Keratinocyte (primary cell): ENCODE results near the gene BANF2. TPM values are rescaled to one million over a fixed set of nuclear protein-coding genes. Genes with fewer than 3 reads are reported as not detected.

Source experiments
- DNase-seq: peaks from one replicate; pipeline ENCODE4 v3.0.0-alpha.2; 2011; ENCODE audit warnings: low read depth, missing footprints, low spot score
- FAIRE-seq: peaks from 2 replicates; lab custom pipeline; 2011; peaks lifted over from hg19 to GRCh38; lab: Jason Lieb, UNC
- H2AFZ ChIP-seq: 2 replicates; pipeline ENCODE4 v1.6.0; 2012; ENCODE audit warnings: low read length, control low read depth, inconsistent platforms; ENCODE audit not compliant: control insufficient read depth
- H3K27ac ChIP-seq: 2 replicates; pipeline ENCODE4 v1.5.1; 2011; ENCODE audit warnings: low read length; ENCODE audit not compliant: control insufficient read depth, insufficient read depth
- H3K27me3 ChIP-seq: 3 replicates; pipeline ENCODE4 v1.6.0; 2011; ENCODE audit warnings: low read length; ENCODE audit not compliant: control insufficient read depth, insufficient read depth; ENCODE audit errors: extremely low read depth
- H3K36me3 ChIP-seq, 2 experiments: 2 replicates in 1 of 2; 3 replicates in 1 of 2; pipeline ENCODE4 v1.5.1; 2011; ENCODE audit warnings: low read length in 2 of 2, mild to moderate bottlenecking in 1 of 2; ENCODE audit not compliant: control insufficient read depth in 2 of 2, insufficient read depth in 2 of 2; ENCODE audit errors: extremely low read depth in 1 of 2
- H3K4me1 ChIP-seq: 3 replicates; pipeline ENCODE4 v1.5.1; 2011; ENCODE audit warnings: low read length; ENCODE audit not compliant: control insufficient read depth, insufficient read depth; ENCODE audit errors: extremely low read depth
- H3K4me2 ChIP-seq: 3 replicates; pipeline ENCODE4 v1.6.0; 2011; ENCODE audit warnings: low read depth, low read length; ENCODE audit not compliant: control insufficient read depth, insufficient read depth; ENCODE audit errors: extremely low read depth
- H3K4me3 ChIP-seq, 3 experiments: fragments of 200-600 bp in 1 of 3; sonication (generic) in 1 of 3; 2 replicates in 2 of 3; 3 replicates in 1 of 3; pipeline ENCODE4 v1.5.1; 2011 to 2016; ENCODE audit warnings: low read length in 3 of 3, mild to moderate bottlenecking in 3 of 3, control low read depth in 2 of 3, inconsistent platforms in 1 of 3, low read depth in 1 of 3, mixed read lengths in 1 of 3, mixed run types in 1 of 3, moderate library complexity in 1 of 3; ENCODE audit not compliant: control insufficient read depth in 2 of 3, insufficient read depth in 2 of 3; ENCODE audit errors: extremely low read depth in 1 of 3
- H3K79me2 ChIP-seq: 2 replicates; pipeline ENCODE4 v1.6.0; 2012; ENCODE audit warnings: low read length; ENCODE audit not compliant: control insufficient read depth, insufficient read depth
- H3K9ac ChIP-seq: 3 replicates; pipeline ENCODE4 v1.6.0; 2011; ENCODE audit warnings: low read length; ENCODE audit not compliant: control insufficient read depth, insufficient read depth; ENCODE audit errors: extremely low read depth
- H3K9me1 ChIP-seq: 3 replicates; pipeline ENCODE4 v1.6.0; 2011; ENCODE audit warnings: low read length; ENCODE audit not compliant: control insufficient read depth, insufficient read depth; ENCODE audit errors: extremely low read depth
- H3K9me3 ChIP-seq: 2 replicates; pipeline ENCODE4 v1.5.1; 2012; ENCODE audit warnings: low read depth, low read length; ENCODE audit not compliant: control insufficient read depth
- H4K20me1 ChIP-seq: 3 replicates; pipeline ENCODE4 v1.6.0; 2011; ENCODE audit warnings: low read length; ENCODE audit not compliant: control insufficient read depth, insufficient read depth; ENCODE audit errors: extremely low read depth
- CTCF ChIP-seq, 3 experiments: IDR thresholded peaks in 1 of 3; conservative IDR thresholded peaks in 1 of 3; optimal IDR thresholded peaks in 1 of 3; 2 replicates in 2 of 3; 3 replicates in 1 of 3; pipeline versions ENCODE3 to v1.5.1; 2011; ENCODE audit warnings: low read length in 3 of 3, mild to moderate bottlenecking in 3 of 3, moderate library complexity in 2 of 3, control low read depth in 1 of 3, inconsistent platforms in 1 of 3; ENCODE audit not compliant: insufficient read depth in 2 of 3; ENCODE audit errors: extremely low read depth in 1 of 3
- EZH2 ChIP-seq: IDR thresholded peaks from one replicate; pipeline ENCODE4 v1.6.1; 2012; ENCODE audit warnings: inconsistent platforms, mild to moderate bottlenecking, low read length, moderate library complexity
- dilution Hi-C: fragments of 300-500 bp; cut with MboI; formaldehyde crosslinking; loops from one replicate; pipeline ENCODE4 v1.7.0; 2020; ENCODE audit warnings: low sequenced_read_pairs; ENCODE audit not compliant: extremely low pct_ligation_motif_present
- polyA minus RNA-seq, 3 experiments: library from RNA; depleted of rRNA, polyadenylated mRNA; stranded (reverse); fragments of >200 nt; gene quantifications; 1 replicate in 1 of 3; 2 replicates in 1 of 3; 3 replicates in 1 of 3; pipeline ENCODE4 v1.2.3, GENCODE V29; 2011
- polyA plus RNA-seq, 5 experiments: library from polyadenylated mRNA; depleted of rRNA in 3 of 5; stranded (reverse) in 3 of 5; stranded (forward) in 1 of 5; unstranded in 1 of 5; fragments of >200 nt; gene quantifications; 1 replicate in 1 of 5; 2 replicates in 3 of 5; 3 replicates in 1 of 5; pipeline versions ENCODE4 v1.2.1 to v1.2.3, GENCODE V29; 2011 to 2012; ENCODE audit warnings: missing spikeins in 2 of 5, low read depth in 1 of 5, low replicate concordance in 1 of 5

Gene BANF2
- polyA plus RNA-seq: not detected in 3 replicates
- not detected for polyA plus RNA-seq (2011; ENCODE audit: low read depth)
- not detected in 2 replicates for polyA plus RNA-seq (2011; cell fraction: cytosol; rRNA removed)
- polyA plus RNA-seq (2011; cell fraction: nucleus; rRNA removed): not detected in 2 replicates
- not detected in 2 replicates for polyA plus RNA-seq (2012; ENCODE audit: low replicate concordance)
- polyA minus RNA-seq: not detected in 3 replicates
- not detected for polyA minus RNA-seq (2011; cell fraction: cytosol; rRNA and poly(A)+ RNA removed)
- not detected in 2 replicates for polyA minus RNA-seq (2011; cell fraction: nucleus; rRNA and poly(A)+ RNA removed)

DNA sequence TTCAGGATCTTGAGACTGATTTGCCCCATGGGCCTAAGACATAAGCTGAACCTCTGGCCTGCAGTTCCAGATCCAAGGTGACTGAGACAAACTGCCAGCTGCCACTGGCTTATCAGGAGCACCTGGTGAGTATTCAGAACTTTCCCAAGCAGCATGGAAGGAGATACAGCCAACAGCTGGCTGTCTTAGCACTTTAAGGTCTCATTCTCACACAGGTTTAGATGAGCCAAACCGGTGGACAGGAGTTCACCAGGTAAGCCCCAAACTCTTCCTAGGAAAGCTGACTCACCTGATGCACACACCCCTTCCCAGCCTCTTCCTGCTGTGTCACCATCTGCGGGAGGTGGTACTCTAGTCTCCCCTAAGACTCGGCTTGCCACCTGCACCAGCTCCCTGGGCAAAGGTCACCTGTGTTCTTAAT, at the start of gene BANF2:
TSS of gene BANF2 (plus strand) at position 36 of the 421 bp plus-strand sequence. CDS start 25,060 bp downstream, outside the sequence.
- FAIRE-seq: no peak
- no peak within 1 kb of the TSS for H3K4me3 ChIP-seq
- TF ChIP-seq CTCF (optimal IDR thresholded peaks at IDR 0.05 in 1 of 3, IDR thresholded peaks at IDR 0.05 in 1 of 3, conservative IDR thresholded peaks at IDR 0.05 in 1 of 3; ENCODE audit: extremely low read depth in 1 of 3, insufficient read depth in 2 of 3, low read length in 3 of 3) (no peak), EZH2 (no peak)
- H3K4me2 ChIP-seq: no peak within 1 kb of the TSS
- H2AFZ ChIP-seq: no peak within 1 kb of the TSS
- dilution Hi-C loops: no loop called here
- no peaks in the 10 kb centered on the region for H3K9me3 ChIP-seq
- H3K79me2 ChIP-seq: no peaks in the 10 kb centered on the region
- DNase-seq: no peak
- H3K4me1 ChIP-seq: no peaks in the 10 kb centered on the region
- H3K27ac ChIP-seq: no peak within 1 kb of the TSS
- H3K27me3 ChIP-seq: no peaks in the 10 kb centered on the region
- H4K20me1 ChIP-seq: no peaks in the 10 kb centered on the region
- H3K9ac ChIP-seq: no peak within 1 kb of the TSS
- no peaks in the 10 kb centered on the region for H3K36me3 ChIP-seq
- no peaks in the 10 kb centered on the region for H3K9me1 ChIP-seq

DNA sequence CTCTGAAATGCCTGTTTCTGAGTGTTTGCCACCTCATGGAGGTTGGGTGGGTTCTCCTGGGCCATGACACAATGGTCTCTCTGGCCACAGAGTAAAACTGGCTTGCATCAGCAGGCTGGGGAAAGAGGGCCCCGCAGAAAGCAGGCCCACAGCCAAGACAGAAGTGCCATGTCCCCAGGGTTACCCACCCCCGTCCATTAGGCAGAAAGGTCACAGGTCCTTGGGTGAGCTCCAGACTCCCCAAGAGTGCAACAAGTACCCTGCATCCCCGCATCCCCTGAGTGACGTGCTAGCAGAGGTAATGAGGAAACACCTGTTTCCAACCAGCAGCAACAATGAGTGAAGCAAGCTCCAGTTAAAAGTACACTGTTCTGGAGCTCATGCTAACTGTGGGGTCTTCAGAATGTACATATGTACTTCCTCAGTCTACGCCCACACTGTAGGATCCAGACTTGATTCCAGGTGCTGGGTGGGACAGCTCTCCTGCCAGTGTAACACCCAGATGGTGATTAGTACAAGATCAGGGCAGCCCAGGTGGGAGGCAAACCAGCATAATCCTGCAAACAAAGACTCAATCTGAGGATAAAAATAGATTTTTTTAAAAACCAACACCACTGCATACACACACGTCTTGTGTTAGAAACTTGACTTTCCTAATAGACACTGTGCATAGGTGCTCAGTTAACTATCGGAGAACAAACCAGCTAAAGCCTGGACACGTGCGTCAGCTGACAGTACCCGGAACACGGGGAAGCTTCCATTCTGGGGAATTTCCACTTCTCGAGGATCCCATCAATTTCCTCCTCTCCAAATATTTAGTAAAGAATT, 49.3 kb upstream of the BANF2 start:
- dilution Hi-C loops: no loop called here
- Histone ChIP-seq H2AFZ (no peak overlapping the region), H3K27me3 (no peaks in the 10 kb centered on the region), H3K36me3 (peaks cover 10 to 18% of the 10 kb centered on the region in 2 experiments), H3K27ac (no peak overlapping the region), H3K4me1 (no peaks in the 10 kb centered on the region), H3K9me1 (no peaks in the 10 kb centered on the region), H4K20me1 (peaks cover 3% of the 10 kb centered on the region), H3K9ac (no peak overlapping the region), H3K4me2 (no peak overlapping the region), H3K4me3 (no peak overlapping the region), H3K9me3 (no peaks in the 10 kb centered on the region), H3K79me2 (peaks cover 65% of the 10 kb centered on the region)
- FAIRE-seq: no peak
- TF ChIP-seq CTCF (optimal IDR thresholded peaks at IDR 0.05 in 1 of 3, IDR thresholded peaks at IDR 0.05 in 1 of 3, conservative IDR thresholded peaks at IDR 0.05 in 1 of 3; ENCODE audit: extremely low read depth in 1 of 3, insufficient read depth in 2 of 3, low read length in 3 of 3) (no peak), EZH2 (no peak)
- DNase-seq: no peak
